ENCODE results near the gene SSU72.

DNA sequence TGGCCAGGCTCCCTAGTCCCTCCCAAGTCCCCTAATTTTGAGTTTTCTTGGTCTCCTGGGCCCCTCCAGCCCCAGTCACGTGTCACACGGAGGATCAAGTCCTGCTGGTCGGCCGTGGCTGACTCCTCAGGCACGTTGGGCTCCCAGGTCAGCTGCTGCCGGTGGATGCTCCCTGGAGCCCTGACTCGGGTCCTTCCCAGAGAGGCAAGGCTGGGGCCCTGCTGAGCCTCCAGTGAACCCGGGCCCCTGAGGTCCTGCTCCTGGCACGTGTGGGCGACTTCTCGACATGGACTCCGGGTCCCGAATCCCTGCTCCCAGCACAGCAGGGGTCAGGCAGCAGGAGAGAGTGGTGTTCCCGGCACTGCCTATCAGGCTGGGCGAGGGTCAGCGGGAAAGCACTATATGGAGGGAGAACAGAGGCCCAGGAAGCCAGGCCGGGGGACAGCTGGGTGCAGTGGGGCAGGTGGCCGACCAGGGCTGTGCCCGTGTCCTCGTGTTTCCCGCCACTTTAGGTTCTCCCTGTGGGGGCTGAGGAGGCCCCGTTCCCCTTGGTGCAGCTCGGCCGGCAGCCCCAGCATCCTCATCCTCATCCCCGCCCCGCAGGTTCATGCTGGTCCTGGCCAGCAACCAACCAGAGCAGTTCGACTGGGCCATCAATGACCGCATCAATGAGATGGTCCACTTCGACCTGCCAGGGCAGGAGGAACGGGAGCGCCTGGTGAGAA, 47.4 kb downstream of the SSU72 start:
- TF ChIP-seq, protein P1, sequence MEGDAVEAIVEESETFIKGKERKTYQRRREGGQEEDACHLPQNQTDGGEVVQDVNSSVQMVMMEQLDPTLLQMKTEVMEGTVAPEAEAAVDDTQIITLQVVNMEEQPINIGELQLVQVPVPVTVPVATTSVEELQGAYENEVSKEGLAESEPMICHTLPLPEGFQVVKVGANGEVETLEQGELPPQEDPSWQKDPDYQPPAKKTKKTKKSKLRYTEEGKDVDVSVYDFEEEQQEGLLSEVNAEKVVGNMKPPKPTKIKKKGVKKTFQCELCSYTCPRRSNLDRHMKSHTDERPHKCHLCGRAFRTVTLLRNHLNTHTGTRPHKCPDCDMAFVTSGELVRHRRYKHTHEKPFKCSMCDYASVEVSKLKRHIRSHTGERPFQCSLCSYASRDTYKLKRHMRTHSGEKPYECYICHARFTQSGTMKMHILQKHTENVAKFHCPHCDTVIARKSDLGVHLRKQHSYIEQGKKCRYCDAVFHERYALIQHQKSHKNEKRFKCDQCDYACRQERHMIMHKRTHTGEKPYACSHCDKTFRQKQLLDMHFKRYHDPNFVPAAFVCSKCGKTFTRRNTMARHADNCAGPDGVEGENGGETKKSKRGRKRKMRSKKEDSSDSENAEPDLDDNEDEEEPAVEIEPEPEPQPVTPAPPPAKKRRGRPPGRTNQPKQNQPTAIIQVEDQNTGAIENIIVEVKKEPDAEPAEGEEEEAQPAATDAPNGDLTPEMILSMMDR (conservative IDR thresholded peaks at IDR 0.05 in 1 of 2, IDR thresholded peaks at IDR 0.05 in 1 of 2; ENCODE audit: low read depth in 1 of 2, low read length in 2 of 2) = no peak
- TF ChIP-seq EZH2 (IDR thresholded peaks at IDR 0.05; ENCODE audit: low read length, missing control alignments) = no peak

Measured in fibroblast of lung (primary cell).